CD4-positive, alpha-beta T cell (primary cell): ENCODE measurements around the gene C6. TPM values are rescaled to one million over a fixed set of nuclear protein-coding genes. Genes with fewer than 3 reads are reported as not detected.
"Not testable (repeated sequence)": the region's sequence is repeated elsewhere in the genome, so short reads cannot be mapped to it uniquely, and the experiment has no call there.

Experiments
- ATAC-seq: fragments of 200-7000 bp; cut with Tn5 transposase; one replicate; pipeline ENCODE4 v1.10.0; 2022; ENCODE audit warnings: mild to moderate bottlenecking; ENCODE audit not compliant: poor library complexity
- CTCF ChIA-PET: fragments of 350-600 bp; sonication (Branson Sonifier 250); formaldehyde crosslinking; loops from one replicate; lab custom pipeline; 2021; ENCODE audit warnings: antibody characterized with exemption, inconsistent platforms; lab: Charles Lee
- POLR2A ChIA-PET: fragments of 350-600 bp; sonication (Branson Sonifier 250); formaldehyde crosslinking; loops from one replicate; lab custom pipeline; 2021; ENCODE audit warnings: antibody characterized with exemption, inconsistent platforms; lab: Charles Lee
- DNase-seq, 14 experiments: peaks; one replicate each; pipeline ENCODE4 v3.0.0-alpha.2; 2013 to 2020; ENCODE audit warnings: mixed read lengths in 2 of 14
- H3K27ac ChIP-seq, 2 donors: one replicate each; pipeline versions ENCODE4 v1.5.1 to v1.7.0; 2013; ENCODE audit warnings: low read length in 2 of 2, low read depth in 1 of 2, mild to moderate bottlenecking in 1 of 2
- H3K27me3 ChIP-seq, 2 experiments: 1 replicate in 1 of 2; 2 replicates in 1 of 2; pipeline versions ENCODE4 v1.6.1 to v1.7.0; 2013; ENCODE audit warnings: low read length in 2 of 2, control low read depth in 1 of 2, mild to moderate bottlenecking in 1 of 2, moderate library complexity in 1 of 2; ENCODE audit not compliant: insufficient read depth in 2 of 2, control insufficient read depth in 1 of 2
- H3K36me3 ChIP-seq: one replicate; pipeline ENCODE4 v1.6.1; 2013; ENCODE audit warnings: low read length, control low read depth; ENCODE audit not compliant: insufficient read depth
- H3K4me1 ChIP-seq: one replicate; pipeline ENCODE4 v1.6.1; 2013; ENCODE audit warnings: low read length, control low read depth; ENCODE audit not compliant: insufficient read depth
- H3K4me3 ChIP-seq: one replicate; pipeline ENCODE4 v1.5.1; 2013; ENCODE audit warnings: mild to moderate bottlenecking, low read length, moderate library complexity
- H3K9me3 ChIP-seq, 2 experiments: 1 replicate in 1 of 2; 2 replicates in 1 of 2; pipeline versions ENCODE4 v1.6.1 to v1.7.0; 2013; ENCODE audit warnings: low read length in 2 of 2, mild to moderate bottlenecking in 2 of 2, control low read depth in 1 of 2, moderate library complexity in 1 of 2; ENCODE audit not compliant: control insufficient read depth in 1 of 2, insufficient read depth in 1 of 2
- H3K27ac Mint-ChIP-seq: one replicate; pipeline ENCODE4 v1.8.0; 2020; ENCODE audit warnings: mixed read lengths
- H3K27me3 Mint-ChIP-seq: one replicate; pipeline ENCODE4 v1.8.0; 2021; ENCODE audit warnings: mixed read lengths
- H3K36me3 Mint-ChIP-seq: one replicate; pipeline ENCODE4 v1.8.0; 2021; ENCODE audit warnings: low read depth, mixed read lengths
- H3K4me1 Mint-ChIP-seq: one replicate; pipeline ENCODE4 v1.8.0; 2021; ENCODE audit warnings: low read depth, mixed read lengths
- H3K4me3 Mint-ChIP-seq: one replicate; pipeline ENCODE4 v1.8.0; 2020; ENCODE audit warnings: mild to moderate bottlenecking, mixed read lengths
- H3K9me3 Mint-ChIP-seq: one replicate; pipeline ENCODE4 v1.8.0; 2020; ENCODE audit warnings: mixed read lengths
- intact Hi-C, 2 experiments: fragments of 100-400 bp; cut with DNase I in 1 of 2; cut with micrococcal nuclease in 1 of 2; formaldehyde crosslinking; loops; one replicate each; pipeline versions ENCODE4 v1.15.1 to v1.9.0; 2023 to 2025; cut with DNase I, micrococcal nuclease
- total RNA-seq, 174 experiments: library from RNA in 2 of 174; stranded (reverse) in 2 of 174; gene quantifications; one replicate each; pipeline ENCODE4 v1.2.3 and lab custom pipeline; 2021 to 2026
- TF ChIP-seq, protein P1 (sequence below): fragments of 200-600 bp; IDR thresholded peaks from one replicate; pipeline ENCODE4 v1.8.0; 2022; ENCODE audit warnings: antibody characterized with exemption, mild to moderate bottlenecking

The C6 gene
- total RNA-seq, 2 experiments from 2014 or later: not detected

DNA sequence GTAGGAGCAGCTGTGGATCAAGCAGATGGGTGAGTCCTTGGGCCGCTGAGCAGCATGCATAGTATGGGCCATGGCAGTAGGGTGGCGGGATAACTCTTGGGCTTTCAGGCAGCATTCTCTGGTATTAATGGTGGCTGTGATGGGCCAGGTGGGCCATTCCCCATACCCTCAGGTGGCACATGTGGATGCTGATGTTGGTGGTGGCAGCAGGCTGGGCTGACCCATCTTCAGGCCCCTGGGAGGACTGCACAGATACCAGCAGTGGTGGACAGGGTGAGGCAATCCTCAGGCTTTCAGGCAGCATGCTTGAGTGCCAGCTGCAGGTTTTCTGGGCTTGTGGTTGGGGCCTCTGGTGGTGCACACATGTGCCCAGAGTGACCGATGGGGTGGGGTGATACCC lies 27.1 kb upstream of the C6 start:
- CTCF ChIA-PET: no interaction called here
- Mint-ChIP-seq H3K4me3 (no peak overlapping the region), H3K27ac (no peak overlapping the region), H3K9me3 (peaks cover 6% of the 10 kb centered on the region), H3K4me1 (no peaks in the 10 kb centered on the region), H3K27me3 (no peaks in the 10 kb centered on the region), H3K36me3 (no peaks in the 10 kb centered on the region)
- peak in 1 of 14 experiments; percentile 2 for DNase-seq
- intact Hi-C loops: no loop called here
- TF ChIP-seq, protein P1, sequence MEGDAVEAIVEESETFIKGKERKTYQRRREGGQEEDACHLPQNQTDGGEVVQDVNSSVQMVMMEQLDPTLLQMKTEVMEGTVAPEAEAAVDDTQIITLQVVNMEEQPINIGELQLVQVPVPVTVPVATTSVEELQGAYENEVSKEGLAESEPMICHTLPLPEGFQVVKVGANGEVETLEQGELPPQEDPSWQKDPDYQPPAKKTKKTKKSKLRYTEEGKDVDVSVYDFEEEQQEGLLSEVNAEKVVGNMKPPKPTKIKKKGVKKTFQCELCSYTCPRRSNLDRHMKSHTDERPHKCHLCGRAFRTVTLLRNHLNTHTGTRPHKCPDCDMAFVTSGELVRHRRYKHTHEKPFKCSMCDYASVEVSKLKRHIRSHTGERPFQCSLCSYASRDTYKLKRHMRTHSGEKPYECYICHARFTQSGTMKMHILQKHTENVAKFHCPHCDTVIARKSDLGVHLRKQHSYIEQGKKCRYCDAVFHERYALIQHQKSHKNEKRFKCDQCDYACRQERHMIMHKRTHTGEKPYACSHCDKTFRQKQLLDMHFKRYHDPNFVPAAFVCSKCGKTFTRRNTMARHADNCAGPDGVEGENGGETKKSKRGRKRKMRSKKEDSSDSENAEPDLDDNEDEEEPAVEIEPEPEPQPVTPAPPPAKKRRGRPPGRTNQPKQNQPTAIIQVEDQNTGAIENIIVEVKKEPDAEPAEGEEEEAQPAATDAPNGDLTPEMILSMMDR: no peak
- Histone ChIP-seq H3K4me1 (no peaks in the 10 kb centered on the region), H3K9me3 (peaks cover 0 to 15% of the 10 kb centered on the region in 2 experiments), H3K27ac (no peak overlapping the region), H3K4me3 (no peak overlapping the region), H3K36me3 (no peaks in the 10 kb centered on the region), H3K27me3 (no peaks in the 10 kb centered on the region)
- POLR2A ChIA-PET: no interaction called here
- no peak for ATAC-seq

DNA sequence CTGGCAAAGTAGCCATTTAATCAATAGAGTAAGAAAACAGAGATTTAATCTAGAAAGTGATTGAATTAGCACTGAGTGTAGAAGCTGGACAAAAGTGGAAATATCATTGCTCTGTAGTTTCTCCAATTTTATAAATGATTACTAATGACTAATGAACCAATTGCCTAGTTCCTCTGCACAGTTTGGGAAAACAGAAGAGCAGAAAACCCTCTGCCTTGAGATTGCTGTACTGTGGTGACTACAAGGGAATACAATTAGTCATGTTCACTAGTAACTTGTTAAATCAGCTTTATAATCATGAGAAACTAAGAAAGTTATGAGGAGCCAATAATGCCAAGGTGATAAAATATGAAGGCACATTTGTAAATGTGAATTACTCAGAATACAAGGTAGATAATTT lies 21.1 kb upstream of the C6 start:
- TF ChIP-seq, protein P1: no peak

DNA sequence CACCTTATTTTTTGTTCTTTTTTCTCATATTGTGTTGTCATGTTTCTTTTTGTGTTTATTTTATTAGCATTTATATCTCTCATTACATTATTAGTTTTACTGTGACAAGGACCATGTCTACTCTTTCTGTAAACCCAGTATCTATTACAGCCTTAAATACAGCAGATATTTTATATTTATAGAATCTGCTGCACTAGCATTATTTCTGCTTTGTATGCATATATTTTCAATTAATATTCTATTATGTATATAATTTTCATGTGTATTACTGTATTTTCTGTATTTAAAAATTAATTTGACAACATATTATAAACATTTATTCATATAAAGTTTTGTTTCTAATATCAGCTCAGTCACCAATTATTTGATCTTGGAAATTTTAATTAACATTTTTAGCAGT lies 19.5 kb upstream of the C6 start:
- H3K4me1 ChIP-seq: no peaks in the 10 kb centered on the region
- no peak for DNase-seq
- ChIA-PET POLR2A (no interaction called here), CTCF (no interaction called here)
- no peaks in the 10 kb centered on the region for H3K36me3 ChIP-seq
- Mint-ChIP-seq H3K4me1 (no peaks in the 10 kb centered on the region), H3K36me3 (no peaks in the 10 kb centered on the region), H3K27ac (no peak overlapping the region), H3K4me3 (no peak overlapping the region), H3K27me3 (no peaks in the 10 kb centered on the region), H3K9me3 (peaks cover 16% of the 10 kb centered on the region)
- H3K9me3 ChIP-seq: peaks cover 0 to 10% of the 10 kb centered on the region in 2 experiments
- no peaks in the 10 kb centered on the region for H3K27me3 ChIP-seq
- TF ChIP-seq, protein P1: no peak
- ATAC-seq: no peak
- no peak overlapping the region for H3K4me3 ChIP-seq
- intact Hi-C loops: no loop called here
- no peak overlapping the region for H3K27ac ChIP-seq

More for the DNA sequence above, 21.1 kb upstream of the C6 start:
- peaks cover 11% of the 10 kb centered on the region for H3K9me3 Mint-ChIP-seq
- Histone ChIP-seq H3K27ac (no peak overlapping the region), H3K27me3 (no peaks in the 10 kb centered on the region), H3K4me3 (no peak overlapping the region), H3K4me1 (no peaks in the 10 kb centered on the region), H3K9me3 (peaks cover 3 to 10% of the 10 kb centered on the region in 2 experiments), H3K36me3 (no peaks in the 10 kb centered on the region)
- POLR2A ChIA-PET: no interaction called here
- no peak overlapping the region for H3K4me3 Mint-ChIP-seq
- no peak for ATAC-seq
- DNase-seq: no peak
- CTCF ChIA-PET: no interaction called here
- H3K36me3 Mint-ChIP-seq: no peaks in the 10 kb centered on the region
- intact Hi-C loops: no loop called here
- H3K27me3 Mint-ChIP-seq: no peaks in the 10 kb centered on the region
- no peaks in the 10 kb centered on the region for H3K4me1 Mint-ChIP-seq
- no peak overlapping the region for H3K27ac Mint-ChIP-seq

DNA sequence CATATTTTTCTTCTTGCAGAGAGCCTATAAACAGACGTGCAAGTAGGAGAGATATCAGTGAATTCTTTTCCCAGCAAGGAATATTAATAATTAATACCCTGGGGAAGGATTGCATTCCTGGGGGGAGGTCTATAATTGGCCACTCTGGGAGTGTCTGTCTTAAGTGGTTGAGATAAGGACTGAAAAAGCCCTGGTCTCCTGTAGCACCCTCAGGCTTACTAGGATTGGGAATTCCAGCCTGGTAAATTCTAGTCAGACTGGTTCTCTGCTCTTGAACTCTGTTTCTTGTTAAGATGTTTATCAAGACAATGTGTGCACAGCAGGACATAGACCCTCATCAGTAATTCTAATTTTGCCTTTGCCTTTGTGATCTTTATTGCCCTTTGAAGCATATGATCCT lies 16.9 kb upstream of the C6 start:
- CTCF ChIA-PET, H3K36me3 ChIP-seq, DNase-seq, H3K4me1 ChIP-seq, H3K27ac Mint-ChIP-seq, H3K4me1 Mint-ChIP-seq, H3K36me3 Mint-ChIP-seq, H3K27me3 Mint-ChIP-seq, H3K27me3 ChIP-seq, H3K4me3 ChIP-seq, intact Hi-C loops, H3K27ac ChIP-seq, ATAC-seq, POLR2A ChIA-PET, H3K4me3 Mint-ChIP-seq: not testable (repeated sequence)
- H3K9me3 Mint-ChIP-seq: peaks cover 25% of the 10 kb centered on the region
- H3K9me3 ChIP-seq: peaks cover 0 to 10% of the 10 kb centered on the region in 2 experiments
